RCC 7860 (cell line): Measurements from ENCODE around the gene FGR.

Source experiments
- DNase-seq: peaks from one replicate; pipeline ENCODE4 v3.0.0-alpha.2; 2015; ENCODE audit warnings: low spot score
- FAIRE-seq: peaks from 2 replicates; lab custom pipeline; 2012; peaks lifted over from hg19 to GRCh38; lab: Jason Lieb, UNC

The FGR gene

GRCh38 chr1:27589841-27590426 lies 45.1 kb downstream of the FGR start:
- FAIRE-seq (no peak), DNase-seq (peak; percentile 37)

- FAIRE-seq (no peak), DNase-seq (no peak)
Measured at GRCh38 chr1:27589441-27589840, 45.5 kb downstream of the FGR start.

- DNase-seq (no peak), FAIRE-seq (no peak)
Measured at GRCh38 chr1:27588256-27589232, 46.4 kb downstream of the FGR start.

GRCh38 chr1:27585684-27586083 lies 49.3 kb downstream of the FGR start:
- DNase-seq (no peak), FAIRE-seq (no peak)

GRCh38 chr1:27584453-27584852 lies 50.5 kb downstream of the FGR start:
- DNase-seq (no peak), FAIRE-seq (no peak)

- DNase-seq (no peak), FAIRE-seq (no peak)
Measured at GRCh38 chr1:27583479-27583878, 51.5 kb downstream of the FGR start.

- FAIRE-seq (no peak), DNase-seq (no peak)
Measured at GRCh38 chr1:27581823-27582243, 53.2 kb downstream of the FGR start.

- FAIRE-seq = no peak
- no peak for DNase-seq
Measured at GRCh38 chr1:27577504-27578188, 57.3 kb downstream of the FGR start.

GRCh38 chr1:27576806-27577227 lies 58.2 kb downstream of the FGR start:
- FAIRE-seq (no peak), DNase-seq (no peak)

- DNase-seq (no peak), FAIRE-seq (no peak)
Measured at GRCh38 chr1:27575840-27576331, 59.1 kb downstream of the FGR start.

GRCh38 chr1:27574871-27575831 lies 59.8 kb downstream of the FGR start:
- FAIRE-seq = no peak
- DNase-seq = no peak

GRCh38 chr1:27574001-27574781 lies 60.8 kb downstream of the FGR start:
- FAIRE-seq (no peak), DNase-seq (no peak)

- DNase-seq (no peak), FAIRE-seq (no peak)
Measured at GRCh38 chr1:27572679-27573426, 62.1 kb downstream of the FGR start.

GRCh38 chr1:27572019-27572678 lies 62.8 kb downstream of the FGR start:
- DNase-seq (no peak), FAIRE-seq (no peak)

- no peak for DNase-seq
- no peak for FAIRE-seq
Measured at GRCh38 chr1:27571439-27572018, 63.5 kb downstream of the FGR start.

GRCh38 chr1:27570784-27571183 lies 64.2 kb downstream of the FGR start:
- no peak for FAIRE-seq

GRCh38 chr1:27570356-27570755 lies 64.6 kb downstream of the FGR start:
- DNase-seq (no peak), FAIRE-seq (no peak)

More at GRCh38 chr1:27570784-27571183, 64.2 kb downstream of the FGR start:
- DNase-seq = no peak
